ENCODE measurements around the gene BPNT1.
A peak's percentile ranks its signal among the peaks of the same experiment; 100 is the strongest.
"Not testable (repeated sequence)": the region's sequence is repeated elsewhere in the genome, so short reads cannot be mapped to it uniquely, and the experiment has no call there.

Gene BPNT1, protein sequence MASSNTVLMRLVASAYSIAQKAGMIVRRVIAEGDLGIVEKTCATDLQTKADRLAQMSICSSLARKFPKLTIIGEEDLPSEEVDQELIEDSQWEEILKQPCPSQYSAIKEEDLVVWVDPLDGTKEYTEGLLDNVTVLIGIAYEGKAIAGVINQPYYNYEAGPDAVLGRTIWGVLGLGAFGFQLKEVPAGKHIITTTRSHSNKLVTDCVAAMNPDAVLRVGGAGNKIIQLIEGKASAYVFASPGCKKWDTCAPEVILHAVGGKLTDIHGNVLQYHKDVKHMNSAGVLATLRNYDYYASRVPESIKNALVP

DNA sequence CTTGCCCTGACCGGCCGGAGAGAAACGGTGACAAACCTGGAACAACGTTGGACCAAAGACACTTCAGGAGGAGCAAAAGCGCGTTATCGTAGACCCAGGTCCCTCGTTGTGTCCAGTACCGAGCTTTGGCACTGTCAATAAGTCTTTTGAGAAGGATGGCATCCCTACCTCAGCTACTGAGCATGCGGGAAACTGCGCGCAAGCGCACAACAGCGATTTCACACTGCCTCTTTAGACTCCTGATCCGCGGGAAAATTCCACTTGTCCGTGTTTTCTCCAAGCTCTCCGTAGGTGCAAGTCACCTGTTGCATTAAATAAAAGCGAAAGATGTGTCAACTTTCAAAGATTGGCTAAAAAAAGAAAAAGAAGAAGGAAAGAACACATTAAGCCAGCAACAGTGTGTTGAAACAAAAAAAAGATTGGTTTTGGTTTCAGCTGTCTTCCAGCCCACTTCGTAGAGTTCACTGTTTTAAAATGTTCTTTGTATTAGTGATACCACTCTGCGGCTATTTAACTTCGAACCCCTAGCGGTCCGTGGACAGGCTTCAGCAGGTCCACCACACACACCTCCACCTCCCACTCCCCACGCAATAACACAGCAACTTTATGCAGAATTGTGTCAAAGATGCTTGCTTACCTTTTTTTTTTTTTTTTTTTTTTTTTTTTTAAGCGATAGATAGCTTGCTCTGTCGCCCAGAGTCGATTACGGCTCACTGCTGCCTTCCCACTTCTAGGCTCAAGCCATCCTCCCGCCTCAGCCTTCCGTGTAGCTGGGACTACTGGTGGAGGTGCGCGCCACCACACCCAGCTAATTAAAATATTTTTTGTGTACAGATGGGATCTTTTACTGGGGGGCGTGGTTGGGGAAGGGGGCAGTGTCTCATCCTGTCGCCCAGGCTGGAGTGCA lies at the start of gene BPNT1:
BPNT1 (minus strand) TSS at position 139 of the 907 bp plus-strand sequence. CDS start 9,942 bp downstream, outside the sequence.
- DNase-seq (ENCODE audit: low spot score), result peak; percentile 95

DNA sequence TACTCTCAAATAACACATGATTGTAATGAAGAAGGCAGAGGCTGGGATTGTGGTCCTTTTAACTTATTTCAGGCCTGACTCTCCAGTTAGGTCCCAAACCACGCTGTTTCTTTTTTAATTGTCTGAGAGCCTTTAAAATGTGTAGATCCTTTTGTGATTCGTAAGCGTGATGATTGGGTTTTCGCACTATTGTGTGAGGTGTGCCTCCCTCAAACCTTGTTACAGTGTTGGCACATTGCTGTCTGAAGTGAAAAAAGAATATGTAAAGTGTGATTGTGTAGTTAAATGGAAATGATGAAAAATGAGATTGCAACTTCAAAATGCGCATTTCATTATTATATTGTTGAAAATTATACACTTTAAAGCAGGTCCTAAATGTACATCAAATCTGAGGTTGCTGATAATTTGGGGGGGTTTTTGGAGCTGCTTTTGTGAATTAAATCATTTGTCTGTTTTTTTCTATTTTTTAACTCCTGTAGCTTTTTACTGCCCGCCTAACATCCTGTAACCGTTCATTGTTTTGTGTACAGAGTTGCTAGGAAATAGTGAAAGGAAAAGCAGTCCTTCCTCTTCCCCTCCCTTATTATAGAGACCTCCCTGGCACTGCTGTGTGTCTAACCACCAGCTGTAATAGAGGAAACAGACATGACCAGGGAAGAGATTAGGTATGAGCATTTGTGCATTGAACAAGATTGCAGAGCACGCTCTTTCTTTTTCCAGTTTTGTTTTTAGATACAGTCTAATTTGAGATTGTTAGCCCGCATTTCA lies 47.6 kb upstream of the BPNT1 start:
- no peak for DNase-seq (ENCODE audit: low spot score)

DNA sequence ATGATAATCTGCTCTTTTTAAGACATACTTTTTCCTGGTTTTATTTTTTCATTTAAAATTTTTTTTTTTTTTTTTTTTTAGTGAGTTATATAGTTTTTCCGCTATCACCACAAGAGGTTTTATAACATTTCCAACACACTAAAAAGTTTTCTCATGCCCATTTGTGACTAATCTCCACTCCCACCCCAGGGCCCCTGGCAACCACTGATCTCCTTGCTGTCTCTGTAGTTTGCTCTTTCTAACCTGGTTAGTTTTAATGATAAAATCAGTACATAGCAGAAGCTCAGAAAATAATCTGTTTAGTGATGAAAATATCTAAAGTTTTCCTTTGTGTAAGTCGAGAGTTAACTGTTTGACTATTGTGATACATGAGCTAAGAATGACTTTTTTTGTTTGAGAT lies 46.2 kb upstream of the BPNT1 start:
- no peak for DNase-seq (ENCODE audit: low spot score)

DNA sequence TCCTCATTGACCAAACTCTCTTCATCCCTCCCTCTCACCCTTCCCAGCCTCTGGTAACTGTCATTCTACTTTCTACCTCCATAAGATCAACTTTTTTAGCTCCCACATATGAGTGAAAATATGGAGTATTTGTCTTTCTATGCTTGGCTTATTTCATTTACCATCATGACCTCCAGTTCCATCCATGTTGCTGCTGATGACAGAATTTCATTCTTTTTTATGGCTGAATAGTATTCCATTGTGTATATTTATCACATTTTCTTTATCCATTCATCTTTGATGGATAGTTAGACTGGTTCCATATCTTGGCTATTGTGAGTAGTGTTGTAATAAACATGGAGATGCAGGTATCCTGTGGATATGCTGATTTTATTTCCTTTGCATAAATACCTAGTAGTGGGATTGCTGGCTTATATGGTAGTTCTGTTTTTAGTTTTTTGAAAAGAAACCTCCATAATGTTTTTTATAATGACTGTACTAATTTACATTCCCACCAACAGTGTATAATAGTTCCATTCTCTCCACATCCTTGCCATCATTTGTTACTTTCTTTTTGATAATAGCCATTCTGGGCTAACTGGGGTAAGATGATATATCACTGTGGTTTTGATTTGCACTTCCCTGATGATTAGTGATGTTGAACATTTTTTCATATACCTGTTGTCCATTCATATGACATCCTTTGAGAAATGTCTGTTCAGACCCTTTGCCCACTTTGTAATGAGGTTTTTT lies 40.1 kb upstream of the BPNT1 start:
- DNase-seq (ENCODE audit: low spot score), result no peak

DNA sequence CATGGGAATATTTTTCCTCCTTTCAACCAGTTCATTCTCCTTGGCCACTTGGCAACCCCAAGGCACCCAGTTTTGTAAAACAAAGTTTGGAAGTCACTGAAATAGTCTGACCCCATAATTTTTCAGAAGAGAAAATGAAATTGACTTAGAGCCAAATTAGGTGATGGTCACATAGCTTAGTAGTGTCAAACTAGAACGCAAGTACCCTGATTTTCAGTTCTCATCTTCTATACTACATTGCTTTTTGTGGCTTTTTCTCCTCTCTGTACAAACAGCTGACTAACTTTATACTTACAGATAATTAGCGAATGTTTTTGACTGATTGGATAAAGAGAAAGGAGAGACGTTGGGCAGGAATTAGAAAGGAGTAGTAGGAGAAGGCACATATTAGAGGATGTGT lies 37.5 kb upstream of the BPNT1 start:
- no peak for DNase-seq (ENCODE audit: low spot score)

DNA sequence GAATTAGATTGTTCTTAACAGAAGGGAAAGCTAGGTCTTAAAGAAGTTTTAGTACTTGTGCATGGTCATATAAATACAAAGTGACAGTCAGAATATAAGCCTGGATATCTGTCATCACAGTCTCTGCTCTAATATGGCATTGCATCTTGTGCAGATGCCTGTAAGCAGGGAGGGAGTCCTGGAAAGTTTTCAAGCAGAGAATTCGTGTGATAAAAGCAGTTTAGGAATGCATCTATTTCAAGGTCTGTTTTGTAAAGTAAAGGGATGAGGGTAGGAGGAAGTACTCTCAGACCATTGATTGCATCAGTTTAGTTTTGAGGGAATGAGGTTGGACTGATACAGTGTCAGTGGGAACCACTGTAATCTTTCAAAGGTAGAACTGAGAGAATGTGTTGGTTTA lies 35.0 kb upstream of the BPNT1 start:
- DNase-seq (ENCODE audit: low spot score), result no peak

DNA sequence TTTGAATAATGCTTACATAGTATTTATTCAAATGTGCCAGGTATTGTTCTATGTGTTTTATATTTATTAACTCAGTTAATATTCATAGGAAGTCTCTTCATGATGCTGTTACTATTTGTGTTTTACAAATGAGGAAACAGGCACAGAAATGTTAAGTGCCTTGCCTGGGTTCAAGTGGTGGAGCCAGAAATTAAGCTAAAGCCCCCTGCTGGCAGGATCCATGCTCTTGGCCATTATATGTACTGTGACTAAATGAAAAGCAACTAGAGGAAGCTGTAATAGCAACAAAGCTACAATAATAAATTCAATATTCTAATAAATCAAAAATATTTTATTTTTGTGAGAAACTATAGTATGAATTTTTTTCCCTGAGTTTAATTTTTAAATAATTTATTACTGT lies 34.3 kb upstream of the BPNT1 start:
- DNase-seq (ENCODE audit: low spot score), result no peak

DNA sequence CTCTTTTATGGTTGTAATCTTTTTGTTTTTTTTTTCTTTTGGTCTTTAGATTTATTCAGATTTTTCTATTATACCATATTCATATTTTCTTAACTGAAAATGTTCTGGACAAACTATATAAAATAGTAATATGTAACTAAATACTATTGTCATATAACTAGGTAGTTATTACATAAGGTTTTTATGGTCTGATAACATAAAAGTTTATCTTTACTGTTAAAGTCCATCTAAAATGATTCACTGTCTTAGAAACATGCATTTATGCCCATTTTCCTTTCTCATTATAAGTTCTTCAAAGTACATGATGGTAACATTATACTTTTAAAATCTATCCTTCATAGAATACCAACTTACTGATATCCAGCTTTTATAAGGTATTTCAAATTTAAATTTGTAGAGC lies 33.5 kb upstream of the BPNT1 start:
- DNase-seq (ENCODE audit: low spot score), result no peak

DNA sequence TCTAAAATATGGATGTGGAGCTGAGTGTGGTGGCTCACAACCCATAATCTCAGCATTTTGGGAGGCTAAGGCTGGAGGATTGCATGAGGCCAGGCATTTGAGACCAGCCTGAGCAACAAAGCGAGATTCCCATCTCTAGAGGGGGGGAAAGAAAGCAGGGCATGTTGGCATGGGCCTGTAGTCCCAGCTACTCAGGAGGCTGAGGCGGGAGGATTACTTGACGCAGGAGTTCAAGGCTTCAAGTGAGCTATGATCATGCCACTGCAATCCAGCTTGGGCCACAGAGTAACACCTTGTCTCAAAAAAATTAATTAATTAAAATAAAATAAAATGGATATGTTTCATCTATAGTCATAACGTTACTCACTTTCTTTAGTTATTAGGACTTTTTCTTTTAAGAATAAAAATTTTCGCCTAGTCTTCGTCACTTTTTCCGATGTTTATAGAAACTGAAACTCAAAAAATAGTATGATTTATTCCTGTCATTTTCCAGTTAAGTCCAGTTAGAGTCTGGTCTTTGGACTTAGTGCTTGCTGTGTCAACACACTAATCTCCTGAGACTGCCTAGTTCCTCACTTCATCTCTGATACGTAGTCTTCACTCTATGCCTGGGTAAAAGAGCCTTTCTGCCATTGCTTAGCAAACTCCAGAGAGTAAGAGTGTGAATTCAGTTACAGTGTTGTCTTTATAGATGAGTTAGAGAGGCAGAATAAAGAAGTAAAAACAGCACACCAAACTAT lies 32.4 kb upstream of the BPNT1 start:
- no peak for DNase-seq (ENCODE audit: low spot score)

DNA sequence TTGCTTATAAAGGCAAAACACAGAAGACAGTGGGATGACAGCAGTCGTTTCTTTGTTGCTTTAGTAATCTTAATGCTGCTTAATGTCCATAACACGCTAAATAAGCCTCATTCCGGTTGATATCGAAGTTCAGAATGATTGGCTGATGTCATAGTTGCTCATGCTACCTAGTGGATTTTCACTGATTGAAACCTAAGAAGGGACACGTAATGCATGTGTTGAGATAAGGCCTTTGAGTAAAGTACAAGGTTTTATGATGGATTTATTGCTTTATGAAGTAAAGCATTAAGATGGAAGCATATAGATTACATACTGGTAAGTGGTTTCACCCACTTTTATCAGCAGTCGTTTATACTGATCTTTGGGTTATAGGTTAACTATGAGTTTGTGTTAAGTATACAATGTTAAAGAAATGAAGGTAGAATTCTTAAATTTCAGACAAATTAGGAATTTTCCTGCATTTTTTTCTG lies 29.5 kb upstream of the BPNT1 start:
- DNase-seq (ENCODE audit: low spot score), result no peak

DNA sequence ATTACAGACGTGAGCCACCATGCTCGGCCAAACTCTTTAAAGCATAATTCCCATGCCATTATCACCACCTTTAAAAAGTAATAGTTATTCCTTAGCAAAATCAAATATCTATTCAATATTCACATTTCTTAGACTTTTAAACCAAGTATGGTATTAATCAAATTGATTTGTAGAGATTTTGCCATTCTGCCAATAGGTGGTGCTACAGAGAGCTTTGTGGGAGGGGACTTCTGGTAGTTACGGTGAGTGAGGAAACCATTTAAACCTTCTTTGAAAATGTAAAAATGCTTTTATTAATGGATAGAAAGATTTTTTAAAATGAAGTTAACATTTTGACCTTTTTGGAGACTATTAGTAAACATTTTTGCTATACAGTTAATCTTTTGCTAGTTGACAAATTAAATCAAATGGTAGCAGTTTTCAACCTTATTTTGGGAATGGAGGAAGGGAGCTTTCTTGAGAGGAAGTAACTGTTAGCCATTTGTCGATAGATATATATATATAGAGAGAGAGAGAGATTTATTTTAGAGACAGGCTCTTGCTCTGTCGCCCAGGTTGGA lies 23.6 kb upstream of the BPNT1 start:
- DNase-seq (ENCODE audit: low spot score), result peak; percentile 12

DNA sequence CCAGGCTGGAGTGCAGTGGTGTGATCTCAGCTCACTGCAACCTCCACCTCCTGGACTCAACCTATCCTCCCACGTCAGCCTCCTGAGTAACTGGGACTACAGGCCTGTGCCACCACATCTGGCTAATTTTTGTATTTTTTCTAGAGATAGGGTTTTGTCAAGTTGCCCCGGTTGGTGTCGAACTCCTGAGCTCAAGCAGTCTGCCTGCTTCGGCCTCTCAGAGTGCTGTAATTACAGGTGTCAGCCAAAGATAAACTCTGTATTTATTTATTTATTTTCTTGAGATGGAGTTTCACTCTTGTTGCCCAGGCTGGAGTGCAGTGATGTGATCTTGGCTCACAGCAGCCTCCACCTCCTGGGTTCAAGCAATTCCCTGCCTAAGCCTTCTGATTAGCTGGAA lies 23.0 kb upstream of the BPNT1 start:
- not testable (repeated sequence) for DNase-seq (ENCODE audit: low spot score)

DNA sequence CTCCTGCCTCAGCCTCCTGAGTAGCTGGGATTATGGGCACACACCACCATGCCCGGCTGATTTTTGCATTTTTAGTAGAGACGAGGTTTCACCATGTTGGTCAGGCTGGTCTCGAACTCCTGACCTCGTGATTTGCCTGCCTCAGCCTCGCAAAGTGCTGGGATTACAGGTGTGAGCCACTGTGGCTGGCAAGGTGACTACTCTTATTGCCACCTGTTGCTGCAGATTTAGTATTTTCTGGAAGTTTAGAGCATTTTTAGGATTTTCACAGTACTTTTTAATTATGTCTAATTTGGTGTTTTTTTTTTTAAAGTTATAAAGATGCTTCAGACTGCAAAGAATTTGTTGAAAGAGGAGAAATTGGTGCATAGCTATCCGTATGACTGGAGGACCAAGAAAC lies 20.9 kb upstream of the BPNT1 start:
- not testable (repeated sequence) for DNase-seq (ENCODE audit: low spot score)

DNA sequence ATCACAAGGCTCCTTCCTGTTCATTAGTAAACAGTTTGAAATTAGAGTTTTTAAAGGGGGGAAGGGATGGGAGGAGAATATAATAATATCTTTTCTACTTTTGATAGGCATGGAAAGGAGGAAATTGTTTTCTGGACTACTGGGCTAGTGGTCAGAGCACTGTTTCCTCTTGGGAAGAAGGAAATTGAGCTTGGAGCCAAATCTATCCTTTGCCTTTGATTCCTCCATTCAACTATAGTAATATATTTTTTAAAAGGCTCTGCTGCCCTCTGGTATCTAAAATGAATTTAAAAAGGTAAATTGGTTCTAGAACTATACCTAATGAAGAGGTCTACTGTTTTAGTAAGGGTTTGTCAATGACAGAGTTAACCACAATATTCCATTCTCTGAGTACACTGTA lies 10.2 kb upstream of the BPNT1 start:
- no peak for DNase-seq (ENCODE audit: low spot score)

DNA sequence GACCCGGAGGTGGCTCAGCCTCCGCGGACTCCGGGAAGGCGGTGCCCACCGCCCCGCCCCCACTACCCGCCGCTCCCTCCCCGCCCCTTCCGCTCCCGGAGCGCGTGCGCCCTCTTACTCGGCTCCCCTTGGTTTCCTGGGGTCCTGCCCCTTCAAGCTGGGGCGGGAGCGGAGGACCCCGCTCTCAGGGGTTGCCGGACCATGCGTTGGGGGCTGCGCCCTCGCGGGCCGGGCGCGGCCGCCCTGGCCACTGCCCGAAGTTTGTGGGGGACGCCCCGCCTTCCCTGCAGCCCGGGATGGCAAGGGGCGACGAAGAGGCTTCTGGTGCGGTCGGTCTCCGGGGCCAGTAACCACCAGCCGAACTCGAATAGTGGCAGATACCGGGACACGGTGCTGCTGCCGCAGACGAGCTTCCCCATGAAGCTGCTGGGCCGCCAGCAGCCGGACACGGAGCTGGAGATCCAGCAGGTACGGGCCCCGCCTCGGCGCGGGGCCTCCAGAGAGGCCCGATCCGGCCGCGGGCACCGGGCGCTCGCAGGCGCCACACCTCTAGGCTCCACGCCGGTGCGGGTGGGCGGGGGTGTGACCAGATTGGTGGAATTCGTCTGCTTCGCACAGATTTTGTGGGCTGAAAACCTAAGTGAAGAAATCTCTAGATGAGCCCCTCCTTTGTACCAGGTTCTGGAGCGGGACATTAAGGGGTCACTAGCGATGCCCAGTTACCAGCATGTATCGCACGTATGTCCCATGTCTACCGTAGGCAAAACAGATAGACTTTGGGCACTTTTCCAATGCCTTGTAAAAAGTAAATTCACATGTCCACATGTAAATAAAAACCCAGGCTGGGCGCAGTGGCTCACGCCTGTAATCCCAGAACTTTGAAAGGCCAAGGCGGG lies 4.7 kb upstream of the BPNT1 start, which contains the start of gene IARS2:
IARS2 (plus strand) TSS at position 117 of the 896 bp plus-strand sequence; CDS start at position 202, 85 bp downstream.
- DNase-seq (ENCODE audit: low spot score), result peak; percentile 79

DNA sequence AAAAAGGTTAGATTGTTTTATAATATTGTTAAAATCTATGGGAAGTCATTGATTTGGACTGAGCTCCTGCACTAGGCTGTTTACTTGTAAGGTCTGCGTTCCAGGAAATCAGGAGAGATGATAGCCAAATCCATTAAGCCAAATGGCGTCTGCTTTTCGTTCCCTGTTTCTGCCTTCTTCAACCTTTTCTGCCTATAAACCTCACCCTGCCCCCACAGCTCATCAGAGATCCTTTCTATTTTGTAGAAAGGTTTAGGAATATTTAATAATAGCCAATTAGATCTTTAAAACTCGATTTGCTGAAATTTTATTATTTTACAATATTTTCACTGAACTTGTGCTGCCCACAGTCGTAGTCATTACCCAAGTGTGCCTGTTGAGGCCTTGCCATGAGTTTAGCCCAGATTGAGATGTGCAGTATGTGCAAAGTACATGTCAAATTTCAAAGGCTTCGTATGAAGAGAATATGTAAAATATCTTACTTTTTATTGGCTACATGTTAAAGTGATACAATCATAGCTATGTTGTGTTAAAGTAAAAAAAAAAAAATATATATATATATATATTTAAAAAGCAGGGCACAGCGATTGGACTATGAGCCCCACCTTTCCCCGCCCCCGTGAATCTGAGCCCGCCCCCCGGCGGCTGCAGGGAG lies 3.9 kb upstream of the BPNT1 start:
- DNase-seq (ENCODE audit: low spot score), result no peak

DNA sequence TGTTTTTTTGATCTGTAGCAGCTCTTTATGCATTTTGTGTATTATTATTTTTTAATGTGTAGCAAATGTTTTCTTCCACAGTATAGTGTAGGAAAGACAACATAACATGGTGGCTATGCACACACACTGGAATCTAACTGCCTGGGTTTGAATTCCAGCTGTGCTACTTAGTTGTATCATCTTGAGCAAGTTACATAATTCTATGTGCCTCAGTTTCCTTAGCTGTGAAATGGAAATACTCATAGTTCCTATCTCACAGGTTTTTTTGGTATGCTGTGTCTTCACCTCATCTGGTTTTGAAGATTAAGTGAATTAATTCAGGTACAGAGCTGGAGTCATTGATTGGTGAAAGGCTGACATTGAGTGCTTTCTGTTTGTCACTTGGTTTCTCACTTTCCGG lies 3.1 kb upstream of the BPNT1 start:
- no peak for DNase-seq (ENCODE audit: low spot score)

DNA sequence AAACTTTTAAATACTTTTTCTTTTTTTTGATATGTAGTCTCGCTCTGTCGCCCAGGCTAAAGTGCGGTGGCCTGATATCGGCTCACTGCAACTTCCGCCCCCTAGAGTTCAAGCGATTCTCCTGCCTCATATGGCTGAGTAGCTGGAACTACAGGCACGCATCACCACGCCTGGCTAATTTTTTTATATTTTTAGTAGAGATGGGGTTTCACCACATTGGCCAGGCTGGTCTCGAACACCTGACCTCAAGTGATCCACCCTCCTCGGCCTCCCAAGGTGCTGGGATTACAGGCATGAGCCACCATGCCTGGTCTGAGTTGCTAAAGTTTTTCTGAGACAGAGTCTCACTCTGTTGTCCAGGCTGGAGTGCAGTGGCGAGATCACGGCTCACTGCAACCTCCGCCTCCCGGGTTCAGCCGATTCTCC lies 3.3 kb downstream of the BPNT1 start:
- not testable (repeated sequence) for DNase-seq (ENCODE audit: low spot score)

DNA sequence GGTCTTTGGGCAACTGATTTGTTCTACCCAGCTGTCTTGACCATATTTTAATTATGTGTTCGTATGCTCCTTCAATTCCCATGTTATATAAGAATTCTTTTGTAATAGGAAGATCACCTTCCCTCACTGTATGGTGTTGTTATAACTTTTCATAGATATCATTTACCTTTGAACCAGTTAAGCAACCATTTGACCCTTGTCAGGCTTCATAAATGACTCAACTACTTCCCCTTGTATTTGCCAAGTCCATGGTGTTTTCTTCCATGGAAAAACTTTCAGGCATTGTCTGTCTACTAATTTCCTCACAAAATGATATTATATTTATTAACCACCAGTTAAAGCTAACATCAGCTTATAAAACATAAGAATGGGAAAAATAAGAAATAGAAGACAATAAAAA lies 5.1 kb downstream of the BPNT1 start:
- DNase-seq (ENCODE audit: low spot score), result no peak

Measured in cerebellar cortex (tissue), 1 donor.